ENCODE measurements around the gene POLDIP3. TPM values are rescaled to one million over a fixed set of nuclear protein-coding genes. Genes with fewer than 3 reads are reported as not detected.

The POLDIP3 gene
- total and polyA plus RNA-seq, 2 of the 4 experiments (the other 2 are of a cell fraction) = 33.9 to 43.6 TPM

- Histone ChIP-seq H2BK15ac (ENCODE audit: low read depth, low read length) (no peak overlapping the region), H2AK5ac (ENCODE audit: low read depth, low read length) (no peak overlapping the region), H4K20me1 (ENCODE audit: insufficient read depth, low read length) (no peaks in the 10 kb centered on the region), H2BK120ac (ENCODE audit: low read depth, low read length) (no peak overlapping the region), H3K9me1 (ENCODE audit: insufficient read depth, low read length) (no peaks in the 10 kb centered on the region), H3K18ac (ENCODE audit: low read depth, low read length) (no peak overlapping the region), H4K5ac (ENCODE audit: low read depth, low read length) (no peak overlapping the region), H4K91ac (ENCODE audit: insufficient read depth, low read depth, low read length) (no peak overlapping the region), H3K79me1 (ENCODE audit: low read depth in 1 of 2, low read length in 2 of 2) (peaks cover 3 to 11% of the 10 kb centered on the region in 2 experiments; a peak in 3 of 4 replicates), H3K36me3 (ENCODE audit: control insufficient read depth, insufficient read depth, low read length) (peaks cover 50% of the 10 kb centered on the region), H3K4me1 (ENCODE audit: control insufficient read depth, insufficient read depth, low read length) (peaks cover 6% of the 10 kb centered on the region; the same call in 1 of the 2 replicates), H3K9me3 (ENCODE audit: control insufficient read depth, insufficient read depth, low read length) (no peaks in the 10 kb centered on the region), H2BK20ac (ENCODE audit: low read depth, low read length) (no peak overlapping the region), H2AFZ (replicated peaks; ENCODE audit: low read length, poor library complexity) (no peak overlapping the region), H2AK9ac (replicated peaks; ENCODE audit: low read depth, low read length, poor library complexity) (no peak overlapping the region), H3K14ac (replicated peaks; ENCODE audit: low read depth, low read length) (no peak overlapping the region), H3K27ac (ENCODE audit: insufficient read depth, low read length) (no peak overlapping the region), H3K4ac (ENCODE audit: low read depth, low read length) (no peak overlapping the region), H3K4me3 (ENCODE audit: insufficient read depth, low read depth, low read length) (no peak overlapping the region), H3K27me3 (ENCODE audit: control insufficient read depth, insufficient read depth, low read length) (no peaks in the 10 kb centered on the region), H2BK5ac (ENCODE audit: low read depth, low read length, poor library complexity, severe bottlenecking) (no peak overlapping the region), H4K8ac (ENCODE audit: low read depth in 2 of 2, low read length in 2 of 2) (no peak overlapping the region), H3K9ac (ENCODE audit: low read depth, low read length) (no peak overlapping the region), H3K56ac (ENCODE audit: extremely low read depth, insufficient read depth, low read length) (no peak overlapping the region), H3K23ac (ENCODE audit: low read depth, low read length) (no peak overlapping the region), H3K4me2 (ENCODE audit: low read depth, low read length) (no peak overlapping the region)
- in situ Hi-C loops (cut with MboI; ENCODE audit: low sequenced_read_pairs) = no loop called here
- BruUV-seq (replicated peaks) = no TSS peak
- intact Hi-C loops (cut with micrococcal nuclease) = no loop called here
- ChIA-PET CTCF (no interaction called here), POLR2A (ENCODE audit: unreplicated experiment) (no interaction called here)
- dilution Hi-C loops (cut with HindIII; ENCODE audit: low sequenced_read_pairs, unreplicated experiment) = no loop called here
- no peak for ATAC-seq (ENCODE audit: low read depth)
- TF ChIP-seq CEBPB (IDR thresholded peaks at IDR 0.05; ENCODE audit: low read depth, low read length) (no peak), POLR2A (IDR thresholded peaks at IDR 0.05; ENCODE audit: low read depth, low read length) (no peak), CTCF (conservative IDR thresholded peaks at IDR 0.05; ENCODE audit: low read depth, low read length) (no peak), BHLHE40 (IDR thresholded peaks at IDR 0.05; ENCODE audit: low read depth, low read length) (no peak), NFE2L2 (IDR thresholded peaks at IDR 0.05; ENCODE audit: low read depth, low read length) (no peak), USF2 (IDR thresholded peaks at IDR 0.05; ENCODE audit: low read depth, low read length) (no peak), ELK1 (IDR thresholded peaks at IDR 0.05; ENCODE audit: borderline replicate concordance, low read depth, low read length) (no peak), RCOR1 (IDR thresholded peaks at IDR 0.05; ENCODE audit: insufficient replicate concordance, low read length) (no peak), MXI1 (IDR thresholded peaks at IDR 0.05; ENCODE audit: borderline replicate concordance, low read depth, low read length) (no peak), RAD21 (IDR thresholded peaks at IDR 0.05; ENCODE audit: low read length) (no peak), MAFK (IDR thresholded peaks at IDR 0.05; ENCODE audit: low read depth, low read length) (no peak), MAZ (IDR thresholded peaks at IDR 0.05; ENCODE audit: borderline replicate concordance, low read depth, low read length) (no peak), SMC3 (IDR thresholded peaks at IDR 0.05; ENCODE audit: low read depth, low read length) (no peak), CHD1 (IDR thresholded peaks at IDR 0.05; ENCODE audit: low read depth, low read length) (no peak), RFX5 (IDR thresholded peaks at IDR 0.05; ENCODE audit: low read depth, low read length) (no peak), FOS (IDR thresholded peaks at IDR 0.05; ENCODE audit: low read depth, low read length) (no peak)
- DNase-seq = no peak
- WGBS, 2 experiments (ENCODE audit: extremely low coverage in 2 of 2, insufficient read length in 1 of 2) = 88% methylated on average over 1 of the region's 1 CpG; no CpG with 5 or more reads in 1 of the 2 experiments
Measured at GRCh38 chr22:42582987-42583386, 31.7 kb downstream of the POLDIP3 start.
